Immature natural killer cell (primary cell): ENCODE results near the gene SAC3D1. TPM values are rescaled to one million over a fixed set of nuclear protein-coding genes. Genes with fewer than 3 reads are reported as not detected.
A peak's percentile ranks its signal among the peaks of the same experiment; 100 is the strongest.
"Not testable (repeated sequence)": the region's sequence is repeated elsewhere in the genome, so short reads cannot be mapped to it uniquely, and the experiment has no call there.

Experiments used
- DNase-seq, 3 donors: peaks; one replicate each; pipeline ENCODE4 v3.0.0; 2022; ENCODE audit warnings: mixed read lengths in 1 of 3
- H3K27ac Mint-ChIP-seq, 6 donors: one replicate each; pipeline ENCODE4 v1.8.0; 2020; ENCODE audit warnings: mixed read lengths in 6 of 6, mild to moderate bottlenecking in 5 of 6, inconsistent platforms in 4 of 6, moderate library complexity in 3 of 6
- H3K27me3 Mint-ChIP-seq, 3 donors: one replicate each; pipeline ENCODE4 v1.8.0; 2020 to 2021; ENCODE audit warnings: low read depth in 3 of 3, mild to moderate bottlenecking in 3 of 3, mixed read lengths in 3 of 3, moderate library complexity in 3 of 3, inconsistent platforms in 1 of 3
- H3K36me3 Mint-ChIP-seq, 3 donors: one replicate each; pipeline ENCODE4 v1.8.0; 2020; ENCODE audit warnings: mixed read lengths in 3 of 3, inconsistent platforms in 2 of 3, mild to moderate bottlenecking in 2 of 3
- H3K4me1 Mint-ChIP-seq, 2 donors: one replicate each; pipeline ENCODE4 v1.8.0; 2020; ENCODE audit warnings: inconsistent platforms in 2 of 2, mild to moderate bottlenecking in 2 of 2, mixed read lengths in 2 of 2, moderate library complexity in 1 of 2
- H3K4me3 Mint-ChIP-seq, 5 donors: one replicate each; pipeline ENCODE4 v1.8.0; 2020; ENCODE audit warnings: mild to moderate bottlenecking in 5 of 5, mixed read lengths in 5 of 5, inconsistent platforms in 3 of 5, moderate library complexity in 3 of 5
- H3K9me3 Mint-ChIP-seq, 6 donors: one replicate each; pipeline ENCODE4 v1.8.0; 2020; ENCODE audit warnings: mild to moderate bottlenecking in 6 of 6, mixed read lengths in 6 of 6, inconsistent platforms in 4 of 6, moderate library complexity in 3 of 6
- polyA plus RNA-seq, 3 donors: library from polyadenylated mRNA; unstranded; fragments of 300-500 nt; fragmentation: Illumina TruSeq; gene quantifications; one replicate each; pipeline ENCODE4 v1.2.3, GENCODE V29; 2021

SAC3D1 gene
- polyA plus RNA-seq: 10 to 100 TPM in 1 of 3 donors, 1 to 10 TPM in 2; 3.8 to 11.7 (median 9.2) TPM

GRCh38 chr11:65040847-65041622 is at the start of gene SAC3D1:
Gene SAC3D1, plus strand, starts transcription at chr11:65041210. Its CDS starts 83 bp downstream, at chr11:65041293.
- H3K4me1 Mint-ChIP-seq: peaks cover 14 to 16% of the 10 kb centered on the region in 2 donors
- H3K36me3 Mint-ChIP-seq: peaks cover 0 to 5% (median 4%) of the 10 kb centered on the region in 3 donors
- no peaks in the 10 kb centered on the region for H3K9me3 Mint-ChIP-seq

GRCh38 chr11:64994318-64994717 is 46.7 kb upstream of the SAC3D1 start:
- Mint-ChIP-seq H3K27ac (no peak overlapping the region), H3K4me3 (no peak overlapping the region), H3K27me3 (peaks cover 2 to 11% (median 2%) of the 10 kb centered on the region in 3 donors), H3K9me3 (no peaks in the 10 kb centered on the region), H3K4me1 (peaks cover 8 to 11% of the 10 kb centered on the region in 2 donors), H3K36me3 (no peaks in the 10 kb centered on the region)
- DNase-seq: no peak

More at GRCh38 chr11:65040847-65041622, at the start of gene SAC3D1:
- Mint-ChIP-seq H3K27ac (peak within 1 kb of the TSS; percentile 67 to 93 (median 89)), H3K4me3 (peak within 1 kb of the TSS; percentile 90 to 95 (median 92)), H3K27me3 (peaks cover 0 to 7% (median 1%) of the 10 kb centered on the region in 3 donors)
- peak; percentile 83 to 87 (median 87) for DNase-seq

DNA sequence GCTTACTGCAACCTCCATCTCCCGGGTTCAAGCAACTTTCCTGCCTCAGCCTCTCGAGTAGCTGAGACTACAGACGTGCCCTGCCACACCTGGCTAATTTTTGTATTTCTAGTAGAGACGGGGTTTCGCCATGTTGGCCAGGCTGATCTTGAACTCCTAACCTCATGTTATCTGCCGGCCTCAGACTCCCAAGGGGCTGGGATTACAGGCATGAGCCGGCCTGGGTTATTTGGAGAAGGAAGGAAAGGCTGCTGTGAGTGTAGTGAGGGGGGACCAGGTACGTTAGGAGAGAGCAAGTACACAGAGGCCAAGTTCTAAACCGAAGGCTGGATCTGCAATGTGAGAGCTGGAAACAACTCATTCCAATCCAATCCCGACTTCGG is 44.7 kb upstream of the SAC3D1 start:
- H3K4me3 Mint-ChIP-seq: peak overlapping the region in 1 of 5 donors; percentile 15
- H3K36me3 Mint-ChIP-seq: no peaks in the 10 kb centered on the region
- no peak overlapping the region for H3K27ac Mint-ChIP-seq
- H3K9me3 Mint-ChIP-seq: no peaks in the 10 kb centered on the region
- no peaks in the 10 kb centered on the region for H3K4me1 Mint-ChIP-seq
- peaks cover 2 to 11% (median 2%) of the 10 kb centered on the region in 3 donors for H3K27me3 Mint-ChIP-seq
- no peak for DNase-seq

GRCh38 chr11:64996710-64997380 is 44.2 kb upstream of the SAC3D1 start, which contains the start of gene BATF2:
Gene BATF2, minus strand, starts transcription at chr11:64996971. Its CDS starts 57 bp downstream, at chr11:64996914.
- peak within 1 kb of the TSS in 1 of 6 donors; percentile 40 for H3K27ac Mint-ChIP-seq
- peaks cover 2 to 11% (median 2%) of the 10 kb centered on the region in 3 donors for H3K27me3 Mint-ChIP-seq
- no peaks in the 10 kb centered on the region for H3K4me1 Mint-ChIP-seq
- peak within 1 kb of the TSS in 1 of 5 donors; percentile 15 for H3K4me3 Mint-ChIP-seq
- no peak for DNase-seq
- no peaks in the 10 kb centered on the region for H3K36me3 Mint-ChIP-seq
- H3K9me3 Mint-ChIP-seq: no peaks in the 10 kb centered on the region

DNA sequence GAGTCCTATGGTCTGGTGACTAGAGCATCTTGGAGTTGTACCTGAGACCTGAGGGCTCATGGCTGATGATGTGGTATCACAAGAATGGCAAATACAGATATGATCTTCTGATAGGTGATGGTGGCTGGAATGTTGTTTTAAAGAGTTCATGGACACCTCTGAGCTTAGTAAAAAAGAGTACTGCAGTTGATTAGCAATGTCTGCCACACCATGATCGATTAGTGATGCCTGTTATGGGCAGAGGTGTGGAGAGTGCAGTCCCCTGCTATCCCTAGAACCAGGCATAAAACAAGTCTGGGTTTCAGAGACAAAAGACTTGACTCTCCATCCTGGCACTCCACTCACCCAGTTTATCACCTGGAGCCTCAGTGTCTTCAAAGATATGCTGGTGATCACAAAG is 42.9 kb upstream of the SAC3D1 start:
- Mint-ChIP-seq H3K27me3 (peaks cover 1 to 7% (median 2%) of the 10 kb centered on the region in 3 donors), H3K4me1 (no peaks in the 10 kb centered on the region), H3K4me3 (no peak overlapping the region), H3K36me3 (no peaks in the 10 kb centered on the region), H3K9me3 (no peaks in the 10 kb centered on the region), H3K27ac (no peak overlapping the region)
- DNase-seq: no peak

GRCh38 chr11:64998690-64999431 is 42.1 kb upstream of the SAC3D1 start:
- no peaks in the 10 kb centered on the region for H3K4me1 Mint-ChIP-seq
- H3K4me3 Mint-ChIP-seq: no peak overlapping the region
- no peak for DNase-seq
- peak overlapping the region in 1 of 6 donors; percentile 8 for H3K27ac Mint-ChIP-seq
- no peaks in the 10 kb centered on the region for H3K9me3 Mint-ChIP-seq
- no peaks in the 10 kb centered on the region for H3K36me3 Mint-ChIP-seq
- H3K27me3 Mint-ChIP-seq: peaks cover 0 to 6% (median 2%) of the 10 kb centered on the region in 3 donors

DNA sequence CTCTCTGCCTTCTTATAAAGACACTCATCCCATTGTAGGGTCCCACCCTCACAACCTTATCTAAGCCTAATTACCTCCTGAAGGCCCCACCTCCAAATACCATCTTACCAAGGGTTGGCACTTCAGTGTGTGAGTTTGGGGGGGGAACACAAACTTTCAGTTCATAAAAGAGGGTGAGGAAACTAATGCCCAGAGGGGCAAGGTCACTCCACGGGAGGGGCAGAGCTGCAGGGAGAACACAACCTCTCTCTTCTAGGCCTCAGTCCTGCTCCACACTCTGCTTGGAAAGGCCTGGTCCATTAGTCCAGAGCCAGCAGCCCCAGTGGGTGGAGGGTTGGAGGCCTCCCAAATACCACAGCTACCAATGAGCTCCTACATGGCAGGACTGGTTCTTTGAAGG is 41.5 kb upstream of the SAC3D1 start:
- no peaks in the 10 kb centered on the region for H3K36me3 Mint-ChIP-seq
- no peak overlapping the region for H3K27ac Mint-ChIP-seq
- H3K9me3 Mint-ChIP-seq: no peaks in the 10 kb centered on the region
- no peak overlapping the region for H3K4me3 Mint-ChIP-seq
- DNase-seq: no peak
- H3K27me3 Mint-ChIP-seq: peaks cover 0 to 6% (median 2%) of the 10 kb centered on the region in 3 donors
- no peaks in the 10 kb centered on the region for H3K4me1 Mint-ChIP-seq

DNA sequence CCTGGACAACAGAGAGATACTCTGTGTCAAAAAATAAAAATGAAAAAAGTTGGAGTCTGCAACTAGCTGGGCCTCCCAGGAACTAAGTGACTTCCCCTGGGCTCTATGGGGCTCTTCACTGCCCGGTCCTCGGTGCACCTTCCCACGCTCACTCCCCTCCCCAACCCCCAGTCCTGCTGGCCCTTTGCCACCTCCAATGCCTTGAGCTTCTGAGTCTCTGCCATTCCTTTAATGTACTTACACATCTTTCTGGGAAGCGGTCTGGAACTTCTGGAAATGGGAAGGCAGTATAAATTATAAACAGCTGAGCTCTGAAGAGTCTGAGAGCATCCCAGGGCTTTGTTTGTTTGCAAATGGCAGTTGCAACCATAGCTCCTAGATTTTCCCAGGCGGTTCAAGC is 38.3 kb upstream of the SAC3D1 start:
- Mint-ChIP-seq H3K27me3 (peaks cover 0 to 4% (median 2%) of the 10 kb centered on the region in 3 donors), H3K27ac (no peak overlapping the region), H3K36me3 (no peaks in the 10 kb centered on the region), H3K4me1 (no peaks in the 10 kb centered on the region), H3K9me3 (no peaks in the 10 kb centered on the region), H3K4me3 (no peak overlapping the region)
- DNase-seq: no peak

DNA sequence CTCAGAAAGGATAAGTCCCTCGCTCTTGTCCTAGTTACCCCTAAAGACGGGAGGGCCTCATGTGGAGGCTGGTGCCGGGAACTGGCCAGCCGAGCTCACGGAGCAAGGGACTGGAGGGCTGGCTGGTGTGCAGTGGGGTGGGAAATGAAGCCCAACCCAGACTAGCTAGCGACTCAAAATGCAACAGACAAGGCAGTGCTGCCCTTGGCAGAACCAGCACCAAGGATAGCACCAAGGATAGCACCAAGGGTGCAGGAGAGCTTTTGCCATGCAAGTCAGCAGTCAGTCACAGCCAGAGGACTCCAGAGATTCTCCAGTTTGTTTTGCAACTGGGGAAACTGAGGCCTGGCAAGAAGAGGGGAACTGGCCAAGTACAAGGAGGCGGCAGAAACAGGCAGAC is 37.7 kb upstream of the SAC3D1 start:
- Mint-ChIP-seq H3K4me3 (no peak overlapping the region), H3K4me1 (no peaks in the 10 kb centered on the region), H3K27ac (no peak overlapping the region), H3K36me3 (no peaks in the 10 kb centered on the region), H3K9me3 (no peaks in the 10 kb centered on the region), H3K27me3 (peaks cover 0 to 1% (median 0%) of the 10 kb centered on the region in 3 donors)
- DNase-seq: no peak

GRCh38 chr11:65003968-65004367 is 37.0 kb upstream of the SAC3D1 start:
- not testable (repeated sequence) for H3K4me1 Mint-ChIP-seq, H3K9me3 Mint-ChIP-seq, H3K36me3 Mint-ChIP-seq, H3K27ac Mint-ChIP-seq, H3K4me3 Mint-ChIP-seq, H3K27me3 Mint-ChIP-seq, DNase-seq

DNA sequence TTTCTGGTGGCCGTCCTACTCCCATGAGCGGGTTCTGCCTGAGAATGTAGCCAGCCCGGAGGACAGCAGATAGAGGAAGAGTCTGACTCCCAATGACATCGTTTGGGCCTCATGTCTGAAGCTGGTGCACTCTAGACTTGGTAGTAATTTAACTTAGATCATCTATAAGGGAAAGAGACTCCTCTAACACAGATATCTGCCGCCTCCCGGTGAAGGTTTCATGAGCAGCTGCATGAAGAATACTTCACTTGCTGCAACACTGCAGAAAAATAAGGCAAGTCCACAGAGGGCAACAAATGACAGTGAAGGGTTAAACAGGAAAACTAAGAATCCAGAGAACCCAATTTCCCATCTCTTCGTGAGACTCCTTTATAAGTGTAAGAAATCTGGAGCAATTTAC is 33.0 kb upstream of the SAC3D1 start:
- H3K4me1 Mint-ChIP-seq: peaks cover 3% of the 10 kb centered on the region in 2 donors
- no peak overlapping the region for H3K4me3 Mint-ChIP-seq
- peaks cover 0 to 1% (median 0%) of the 10 kb centered on the region in 3 donors for H3K27me3 Mint-ChIP-seq
- no peaks in the 10 kb centered on the region for H3K36me3 Mint-ChIP-seq
- DNase-seq: no peak
- no peak overlapping the region for H3K27ac Mint-ChIP-seq
- H3K9me3 Mint-ChIP-seq: no peaks in the 10 kb centered on the region

GRCh38 chr11:65008873-65009272 is 32.1 kb upstream of the SAC3D1 start:
- Mint-ChIP-seq H3K36me3 (no peaks in the 10 kb centered on the region), H3K4me3 (no peak overlapping the region), H3K9me3 (no peaks in the 10 kb centered on the region), H3K4me1 (peaks cover 9 to 10% of the 10 kb centered on the region in 2 donors), H3K27ac (no peak overlapping the region), H3K27me3 (peaks cover 1 to 3% (median 2%) of the 10 kb centered on the region in 3 donors)
- DNase-seq: no peak

GRCh38 chr11:65013130-65013887 is 27.7 kb upstream of the SAC3D1 start:
- Mint-ChIP-seq H3K9me3 (no peaks in the 10 kb centered on the region), H3K36me3 (peaks cover 0 to 6% (median 5%) of the 10 kb centered on the region in 3 donors), H3K4me3 (peak overlapping the region; percentile 91 to 96 (median 94)), H3K4me1 (peaks cover 25 to 26% of the 10 kb centered on the region in 2 donors), H3K27ac (peak overlapping the region; percentile 92 to 99 (median 96)), H3K27me3 (peaks cover 1 to 4% (median 3%) of the 10 kb centered on the region in 3 donors)
- DNase-seq: peak; percentile 87 to 90 (median 90)
